NCI-H446 treated with DMSO at 0.1 percent for 48 hours (cell line): ENCODE data around the gene KANK4.

ENCODE experiments used
- DNase-seq: peaks from one replicate; lab custom pipeline; 2025; lab: John Stamatoyannopoulos, UW

The KANK4 gene

DNA sequence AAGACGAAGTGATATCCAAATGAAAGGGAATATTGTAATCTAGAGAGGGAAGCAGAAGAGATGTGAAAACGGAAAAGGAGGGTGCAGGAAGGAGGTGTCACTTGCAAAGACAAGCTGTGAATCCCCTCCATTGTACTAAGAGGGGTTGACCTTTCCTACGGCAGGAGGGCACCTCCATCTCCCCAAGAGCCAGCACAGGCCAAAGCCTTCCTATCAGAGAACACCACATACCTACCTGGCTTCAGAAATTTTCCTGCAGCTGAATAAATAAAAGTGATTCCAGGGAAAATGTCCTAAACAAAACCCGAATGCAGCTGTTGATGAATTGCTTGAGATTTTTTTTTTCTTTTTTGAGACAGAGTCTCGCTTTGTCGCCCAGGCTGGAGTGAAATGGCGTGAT, 14.3 kb downstream of the KANK4 start:
- DNase-seq, result no peak

- no peak for DNase-seq
These were observed 14.7 kb downstream of the KANK4 start for GRCh38 chr1:62304515-62304914.

- DNase-seq, result no peak
These were observed 17.4 kb downstream of the KANK4 start for GRCh38 chr1:62301726-62302390.

GRCh38 chr1:62299426-62300200, 19.6 kb downstream of the KANK4 start:
- no peak for DNase-seq

DNA sequence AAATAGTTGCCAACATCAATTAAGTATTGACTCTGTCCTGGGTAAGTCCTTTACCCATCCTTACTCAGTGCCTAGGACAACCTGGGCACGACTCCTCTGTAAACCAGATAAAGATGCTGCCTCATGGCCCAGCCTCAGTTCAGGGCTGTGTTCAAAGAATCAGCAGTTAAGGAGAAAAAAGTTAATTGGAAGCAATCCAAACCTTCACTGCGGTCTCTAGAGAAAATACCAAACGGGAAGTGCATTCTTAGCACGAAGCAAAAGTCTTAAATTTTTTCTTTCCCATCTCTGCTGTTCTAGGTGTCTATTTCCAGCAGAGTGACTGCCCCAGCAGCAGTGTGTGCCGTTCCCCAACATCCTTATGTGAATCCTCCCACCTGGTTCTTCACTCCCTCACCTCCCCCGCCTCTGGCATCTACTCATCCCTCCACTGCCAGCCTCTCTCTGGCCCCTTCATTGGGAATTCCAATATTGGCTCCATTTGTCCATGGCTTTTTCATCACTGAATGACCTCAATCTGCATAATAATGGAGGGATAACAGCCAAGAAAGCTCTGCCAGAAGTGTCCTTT, 23.2 kb downstream of the KANK4 start:
- no peak for DNase-seq

DNA sequence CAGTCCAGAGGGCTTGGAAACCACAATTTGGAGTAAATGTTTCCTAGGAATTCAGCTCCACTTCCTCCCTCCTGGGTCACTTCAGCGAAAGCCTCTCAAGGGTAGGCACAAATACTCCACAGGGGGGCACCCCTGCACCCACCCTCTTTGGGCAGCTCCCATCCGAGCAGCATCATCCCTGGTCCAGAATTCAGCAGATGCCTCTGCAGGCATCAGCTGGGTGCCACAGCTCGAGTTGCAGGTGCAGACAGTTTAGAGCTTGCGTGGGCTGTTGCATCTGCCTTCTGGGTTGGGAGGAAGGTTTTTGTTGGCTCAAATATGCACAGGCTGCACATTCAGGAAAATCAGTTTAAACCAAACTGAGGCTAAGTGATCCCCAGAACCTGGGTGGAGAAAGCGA, 25.0 kb downstream of the KANK4 start:
- no peak for DNase-seq

DNA sequence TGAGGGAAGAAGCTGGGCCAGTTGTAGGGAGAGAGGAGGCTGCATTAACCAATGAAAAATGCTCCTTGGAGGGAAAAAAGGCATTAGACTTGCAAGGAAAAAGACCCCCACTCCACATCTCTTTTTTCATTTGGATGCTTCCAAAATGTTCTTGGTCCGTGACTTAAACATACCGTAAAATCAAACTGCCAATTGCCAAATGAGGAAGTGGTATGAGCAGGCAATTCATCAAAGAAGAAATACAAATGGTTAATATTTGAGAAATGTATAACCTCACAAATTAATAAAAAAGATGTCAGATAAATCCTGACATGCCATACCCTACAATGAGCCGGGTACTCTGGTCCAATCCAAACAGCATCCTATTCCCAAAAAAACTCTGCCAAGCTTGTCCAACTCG, 30.6 kb downstream of the KANK4 start:
- no peak for DNase-seq

GRCh38 chr1:62288224-62288623, 31.0 kb downstream of the KANK4 start:
- DNase-seq, result no peak

DNA sequence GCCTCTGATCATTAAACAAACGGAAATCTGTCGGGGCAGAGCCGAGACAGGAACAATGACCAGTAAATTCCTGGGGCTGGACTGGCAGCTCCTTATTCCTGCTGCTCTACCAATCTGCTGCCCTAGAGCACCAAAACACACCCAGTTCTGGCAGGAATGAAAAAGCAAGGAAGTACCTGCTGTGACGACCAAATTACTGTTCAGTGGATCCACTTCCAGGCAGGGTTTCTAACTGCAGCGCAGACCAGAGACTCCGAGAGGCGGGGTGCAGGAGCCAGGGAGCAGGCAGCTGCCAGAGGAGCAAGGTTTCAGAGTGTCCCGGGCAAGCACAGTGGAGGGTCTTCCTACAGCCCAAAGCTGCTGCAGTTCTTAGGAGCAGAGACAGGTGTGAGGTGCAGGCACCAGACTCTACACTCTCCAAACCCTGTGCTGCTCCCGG, 32.4 kb downstream of the KANK4 start:
- DNase-seq, result no peak

GRCh38 chr1:62285984-62286785, 33.0 kb downstream of the KANK4 start:
- no peak for DNase-seq

GRCh38 chr1:62285440-62285839, 33.8 kb downstream of the KANK4 start:
- DNase-seq, result no peak

GRCh38 chr1:62283986-62284385, 35.2 kb downstream of the KANK4 start:
- no peak for DNase-seq

DNA sequence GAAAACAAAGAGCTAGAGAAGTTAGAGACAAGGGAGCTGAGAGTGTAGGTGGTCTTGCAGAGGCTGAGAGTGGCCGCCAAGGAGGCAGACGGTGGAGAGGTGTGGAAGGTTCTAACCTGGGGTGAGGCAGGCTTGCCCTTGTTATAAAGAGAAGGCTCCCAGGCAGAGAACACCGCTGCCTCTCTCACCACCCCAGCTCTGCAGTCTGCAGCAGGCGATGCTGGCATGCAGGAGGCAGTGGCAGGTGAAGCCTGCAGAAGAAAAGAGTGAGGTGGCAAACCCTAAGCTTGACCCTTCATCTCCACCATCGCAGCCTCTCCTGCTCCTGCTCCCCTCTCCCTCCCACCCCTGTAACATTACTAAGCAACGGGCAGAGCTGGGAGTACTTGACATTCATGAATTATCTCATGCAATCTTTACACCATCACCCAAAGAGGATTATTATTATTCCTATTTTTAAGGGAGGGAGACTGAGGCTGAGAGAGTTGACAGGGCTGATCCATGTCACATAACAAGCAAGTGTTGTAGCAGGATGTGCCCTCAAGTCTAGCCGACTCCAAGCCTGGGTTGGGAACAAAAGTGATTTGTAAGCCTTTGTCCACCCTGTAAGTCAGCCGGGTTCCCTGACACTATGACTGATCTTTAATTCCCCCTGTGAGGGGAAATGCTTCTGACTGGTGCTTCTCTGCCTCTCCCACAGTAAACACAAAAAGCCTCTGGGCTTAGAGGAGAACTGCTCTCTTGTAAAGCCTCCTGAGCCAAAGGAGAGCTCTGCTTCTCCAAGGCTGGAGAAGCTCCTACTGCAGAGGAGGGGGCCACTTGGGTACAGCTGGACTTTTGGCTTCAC, 36.1 kb downstream of the KANK4 start:
- no peak for DNase-seq

- no peak for DNase-seq
These were observed 37.2 kb downstream of the KANK4 start for GRCh38 chr1:62281922-62282555.

DNA sequence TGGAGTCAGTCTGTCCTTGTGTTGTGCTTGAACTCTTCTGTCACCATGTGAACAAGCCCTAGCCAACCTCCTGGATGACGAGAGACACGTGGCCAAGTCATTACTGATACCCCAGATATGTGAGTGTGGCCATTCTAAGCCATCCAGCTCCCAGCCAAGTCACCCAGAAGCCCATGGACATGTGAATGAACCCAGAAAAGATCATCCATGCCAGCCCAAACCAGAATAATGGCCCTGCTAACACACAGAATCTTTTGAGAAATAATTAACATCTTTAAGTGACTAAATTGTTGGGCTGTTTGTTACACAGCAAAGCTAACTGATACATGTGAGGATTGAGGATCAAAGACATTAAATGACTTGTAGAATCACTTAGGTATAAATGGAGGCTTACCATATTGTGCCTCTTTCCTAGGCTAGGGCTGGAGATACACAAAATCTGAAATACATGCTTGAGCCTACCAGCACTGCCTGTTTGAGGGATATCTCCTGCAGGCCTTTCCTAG, 38.2 kb downstream of the KANK4 start:
- no peak for DNase-seq

- no peak for DNase-seq
These were observed 39.1 kb downstream of the KANK4 start for GRCh38 chr1:62280150-62280549.

DNA sequence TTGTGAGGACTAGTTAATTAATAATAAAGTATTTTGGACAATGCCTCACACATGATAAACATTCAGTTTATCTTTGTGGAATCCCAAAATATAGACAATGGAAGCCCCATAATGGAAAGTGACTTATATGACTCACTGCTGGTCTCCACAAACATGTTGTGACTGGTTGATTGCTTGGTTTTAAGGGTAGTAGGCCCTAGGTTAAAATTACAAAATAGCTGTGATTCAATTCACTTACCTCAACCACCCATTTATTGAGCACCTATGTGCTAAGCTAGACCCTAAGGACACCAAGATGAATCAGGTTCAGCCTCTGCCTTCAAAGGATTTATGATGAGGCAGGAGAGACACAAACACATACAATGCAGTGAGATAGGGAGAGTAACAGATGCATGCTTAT, 42.4 kb downstream of the KANK4 start:
- DNase-seq, result no peak

- DNase-seq, result no peak
These were observed 44.4 kb downstream of the KANK4 start for GRCh38 chr1:62274496-62275485.

- DNase-seq, result no peak
These were observed 45.3 kb downstream of the KANK4 start for GRCh38 chr1:62273953-62274352.
